Germinal center (tissue), 1 donor: ENCODE measurements around the gene RPE65.
"Not testable (repeated sequence)": the region's sequence is repeated elsewhere in the genome, so short reads cannot be mapped to it uniquely, and the experiment has no call there.

Experiments used
- DNase-seq: peaks from one replicate; pipeline ENCODE4 v3.0.0; 2012; ENCODE audit warnings: mixed read lengths, low spot score

RPE65 gene

DNA sequence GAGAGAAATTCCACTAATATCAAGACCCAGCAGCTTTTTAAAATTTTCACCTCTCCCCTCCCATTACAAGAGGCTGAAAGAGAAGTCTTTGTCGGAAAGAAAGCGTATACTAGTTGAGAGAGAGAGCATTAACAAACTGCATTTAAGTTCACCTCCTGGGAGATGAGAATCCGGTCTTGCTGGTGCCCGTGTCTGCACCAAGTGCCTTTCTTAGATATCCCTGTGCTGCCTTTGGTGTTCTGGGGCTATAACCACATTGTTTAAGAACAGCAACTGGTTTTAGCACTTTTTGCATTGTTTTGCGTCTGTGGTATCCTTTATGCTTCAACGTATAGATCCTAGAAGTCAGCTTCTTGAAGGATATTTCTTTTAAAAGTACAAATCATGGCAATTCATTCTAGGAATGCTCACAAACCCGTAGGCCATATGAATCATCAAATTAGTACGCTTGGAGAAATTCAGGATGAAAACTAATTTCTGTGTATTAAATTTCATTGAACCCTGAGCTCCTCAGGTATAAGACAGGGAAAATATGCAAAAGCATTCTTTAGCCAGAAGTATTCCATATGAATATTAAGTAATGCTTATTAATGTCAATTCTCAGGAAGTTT lies 3.4 kb upstream of the RPE65 start:
- DNase-seq, result no peak

- no peak for DNase-seq
These were observed 1.4 kb downstream of the RPE65 start for GRCh38 chr1:68448365-68448764.

GRCh38 chr1:68445709-68446108 lies 4.0 kb downstream of the RPE65 start:
- no peak for DNase-seq

DNA sequence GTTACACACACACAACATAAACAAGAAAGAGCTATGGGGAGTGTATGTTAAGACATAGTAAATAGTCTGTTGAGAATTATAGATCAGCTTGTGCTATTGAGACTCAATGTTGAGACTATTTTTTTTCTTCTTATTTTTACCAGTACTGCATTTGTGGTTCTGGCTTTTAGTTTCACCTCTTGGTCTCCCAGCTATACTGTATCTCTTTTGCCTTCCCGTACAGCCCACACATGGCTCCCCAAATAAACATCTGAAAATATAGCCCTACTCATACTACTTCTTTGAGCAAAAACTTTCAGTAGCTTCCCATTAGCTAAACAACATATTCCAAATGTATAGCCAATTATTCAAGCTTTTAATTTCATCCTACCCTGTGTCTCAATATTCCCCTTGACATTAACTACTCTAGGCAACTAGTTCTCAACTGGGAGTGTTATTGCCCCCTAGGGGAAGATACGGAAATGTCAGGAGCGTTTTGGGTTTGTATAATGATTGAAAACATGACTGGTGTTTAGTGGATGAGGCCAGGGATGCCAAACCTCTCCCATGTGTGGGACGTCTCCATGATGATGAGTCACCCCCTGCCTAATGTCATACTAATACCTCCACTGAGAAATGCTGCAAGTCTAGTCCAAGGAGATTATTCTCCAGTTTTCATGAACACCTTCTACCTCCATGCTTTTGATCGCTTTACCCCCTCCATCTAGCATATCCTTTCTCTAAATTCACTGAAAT lies 6.8 kb downstream of the RPE65 start:
- DNase-seq, result peak; percentile 36

GRCh38 chr1:68442006-68442405 lies 7.7 kb downstream of the RPE65 start:
- no peak for DNase-seq

GRCh38 chr1:68438310-68438709 lies 11.4 kb downstream of the RPE65 start:
- DNase-seq, result peak; percentile 4

- no peak for DNase-seq
These were observed 16.4 kb downstream of the RPE65 start for GRCh38 chr1:68433395-68433794.

GRCh38 chr1:68431076-68431475 lies 18.7 kb downstream of the RPE65 start:
- no peak for DNase-seq

GRCh38 chr1:68429233-68429808 lies 20.4 kb downstream of the RPE65 start:
- no peak for DNase-seq

- no peak for DNase-seq
These were observed 23.2 kb downstream of the RPE65 start for GRCh38 chr1:68426594-68426993.

DNA sequence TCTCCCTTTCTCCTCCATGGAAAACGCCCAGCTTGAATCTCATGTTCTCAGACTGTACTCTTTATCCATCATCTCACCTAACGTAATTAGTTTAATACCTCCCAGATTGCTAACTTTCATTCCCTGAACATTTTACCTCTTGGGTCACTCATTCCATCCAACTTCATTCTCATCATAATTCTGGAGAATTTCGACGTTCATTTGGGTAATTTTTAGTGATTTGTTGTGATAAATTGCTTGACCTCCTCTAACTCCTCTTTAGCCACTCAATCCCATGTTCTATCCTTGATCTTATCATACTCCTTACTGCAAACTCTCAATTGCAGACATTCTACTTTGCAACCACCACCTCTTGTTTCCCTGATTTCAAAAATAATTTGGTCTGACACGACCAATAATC lies 28.4 kb downstream of the RPE65 start:
- DNase-seq, result no peak

DNA sequence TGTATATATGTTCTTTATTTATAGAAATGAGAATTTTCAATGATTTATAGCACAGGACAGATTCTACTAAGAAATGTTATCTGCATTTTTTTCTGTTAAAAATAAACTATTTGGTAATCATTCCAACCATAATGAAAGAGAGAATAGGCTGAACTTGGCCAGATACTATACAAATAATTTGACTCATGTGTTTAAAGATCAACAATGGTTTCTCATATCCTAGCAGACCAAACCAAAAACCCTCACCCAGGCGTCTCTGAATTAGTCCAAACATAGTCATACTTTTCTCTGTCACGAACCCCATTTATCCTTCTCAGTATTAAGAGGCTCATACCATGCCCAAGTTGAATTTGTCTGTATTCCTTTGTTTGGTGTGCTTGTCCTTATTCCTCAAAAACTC lies 40.3 kb downstream of the RPE65 start:
- DNase-seq, result no peak

GRCh38 chr1:68401506-68401905 lies 48.2 kb downstream of the RPE65 start:
- no peak for DNase-seq

- DNase-seq, result not testable (repeated sequence)
These were observed 54.2 kb downstream of the RPE65 start for GRCh38 chr1:68395575-68395974.

DNA sequence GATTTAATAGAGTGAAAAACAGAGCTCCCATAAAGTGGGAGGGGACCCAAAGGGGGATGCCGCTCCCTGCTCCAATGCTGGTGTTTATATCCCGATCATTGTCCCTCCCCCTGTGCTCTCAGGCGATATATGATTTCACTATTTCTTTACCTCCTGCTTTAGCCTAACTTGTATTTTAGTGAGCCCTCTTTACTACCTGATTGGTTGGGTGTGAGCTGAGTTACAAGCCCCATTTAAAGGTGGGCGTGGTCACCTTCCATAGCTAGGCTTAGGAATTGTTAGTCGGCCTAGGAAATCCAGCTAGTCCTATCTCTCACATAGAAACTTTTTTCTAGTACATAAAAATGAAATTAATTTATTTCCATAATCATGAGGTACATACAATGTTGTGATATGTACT lies 57.3 kb downstream of the RPE65 start:
- DNase-seq, result not testable (repeated sequence)

DNA sequence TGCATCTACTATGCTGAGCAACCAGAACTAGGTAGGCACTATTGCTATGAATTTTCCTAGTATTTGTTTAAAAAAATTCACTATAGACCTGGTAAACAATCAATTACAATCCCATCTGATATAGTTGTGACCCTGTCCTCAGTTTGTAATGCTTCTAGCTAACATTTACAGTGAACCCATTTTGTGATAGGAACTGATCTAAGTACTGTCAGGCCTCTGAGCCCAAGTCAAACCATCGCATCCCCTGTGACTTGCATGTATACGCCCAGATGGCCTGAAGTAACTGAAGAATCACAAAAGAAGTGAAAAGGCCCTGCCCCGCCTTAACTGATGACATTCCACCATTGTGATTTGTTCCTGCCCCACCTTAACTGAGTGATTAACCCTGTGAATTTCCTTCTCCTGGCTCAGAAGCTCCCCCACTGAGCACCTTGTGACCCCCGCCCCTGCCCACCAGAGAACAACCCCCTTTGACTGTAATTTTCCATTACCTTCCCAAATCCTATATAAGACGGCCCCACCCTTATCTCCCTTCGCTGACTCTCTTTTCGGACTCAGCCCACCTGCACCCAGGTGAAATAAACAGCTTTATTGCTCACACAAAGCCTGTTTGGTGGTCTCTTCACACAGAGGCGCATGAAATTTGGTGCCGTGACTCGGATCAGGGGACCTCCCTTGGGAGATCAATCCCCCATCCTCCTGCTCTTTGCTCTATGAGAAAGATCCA lies 63.8 kb downstream of the RPE65 start:
- not testable (repeated sequence) for DNase-seq

- no peak for DNase-seq
These were observed 64.8 kb downstream of the RPE65 start for GRCh38 chr1:68384872-68385411.

- no peak for DNase-seq
These were observed 65.4 kb downstream of the RPE65 start for GRCh38 chr1:68384321-68384813.

GRCh38 chr1:68383092-68383491 lies 66.7 kb downstream of the RPE65 start:
- no peak for DNase-seq

GRCh38 chr1:68379085-68379478 lies 70.7 kb downstream of the RPE65 start:
- DNase-seq, result no peak
